GM06990 (cell line): ENCODE results near the gene VAV2.

Source experiments
- DNase-seq: peaks from one replicate; pipeline ENCODE4 v3.0.0-alpha.2; 2011; ENCODE audit not compliant: insufficient read length; ENCODE audit errors: extremely low read depth
- H3K27me3 ChIP-seq: replicated peaks from 2 replicates; pipeline ENCODE4 v1.6.0; 2011; ENCODE audit warnings: low read length; ENCODE audit not compliant: control insufficient read depth, insufficient read depth
- H3K36me3 ChIP-seq: 2 replicates; pipeline ENCODE4 v1.5.1; 2011; ENCODE audit warnings: low read length; ENCODE audit not compliant: control insufficient read depth, insufficient read depth
- H3K4me3 ChIP-seq: replicated peaks from 2 replicates; pipeline ENCODE4 v1.5.1; 2011; ENCODE audit warnings: low read depth, mild to moderate bottlenecking, control low read depth, low read length
- TF ChIP-seq, protein P1 (sequence below): IDR thresholded peaks from 2 replicates; pipeline ENCODE4 v1.5.1; 2011; ENCODE audit warnings: low read length, control low read depth, mild to moderate bottlenecking, inconsistent platforms; ENCODE audit not compliant: insufficient read depth, poor library complexity, severe bottlenecking

The VAV2 gene

DNA sequence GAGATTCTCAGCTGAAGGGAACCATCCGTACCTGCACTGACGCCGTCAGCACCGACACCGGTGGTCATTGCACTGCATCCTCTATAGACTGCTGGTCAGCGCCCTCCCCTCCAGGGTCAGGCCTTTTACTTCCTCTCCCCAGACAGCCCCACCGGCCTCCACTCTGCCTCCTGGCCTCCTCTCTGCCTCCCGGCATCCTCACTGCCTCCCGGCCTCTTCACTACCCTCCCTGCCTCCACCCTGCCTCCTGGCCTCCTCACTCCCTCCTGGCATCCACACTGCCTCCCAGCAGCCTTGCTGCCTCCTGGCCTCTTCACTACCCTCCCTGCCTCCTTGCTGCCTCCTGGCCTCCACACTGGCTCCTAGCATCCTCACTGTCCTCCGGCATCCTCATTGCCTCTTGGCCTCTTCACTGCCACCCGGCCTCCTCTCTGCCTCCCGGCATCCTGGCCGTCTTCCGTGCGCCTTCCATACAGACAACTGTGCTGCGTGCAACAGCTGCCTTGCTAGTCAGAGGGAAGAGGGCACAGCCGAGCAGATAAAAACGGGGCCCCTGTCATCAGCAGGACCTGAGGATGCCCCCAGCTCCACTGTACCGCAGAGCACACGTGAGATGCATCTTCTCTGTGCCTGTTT is 62.0 kb downstream of the VAV2 start:
- DNase-seq = no peak
- Histone ChIP-seq H3K4me3 (no peak overlapping the region), H3K27me3 (no peaks in the 10 kb centered on the region), H3K36me3 (peaks cover 9% of the 10 kb centered on the region)
- TF ChIP-seq, protein P1, sequence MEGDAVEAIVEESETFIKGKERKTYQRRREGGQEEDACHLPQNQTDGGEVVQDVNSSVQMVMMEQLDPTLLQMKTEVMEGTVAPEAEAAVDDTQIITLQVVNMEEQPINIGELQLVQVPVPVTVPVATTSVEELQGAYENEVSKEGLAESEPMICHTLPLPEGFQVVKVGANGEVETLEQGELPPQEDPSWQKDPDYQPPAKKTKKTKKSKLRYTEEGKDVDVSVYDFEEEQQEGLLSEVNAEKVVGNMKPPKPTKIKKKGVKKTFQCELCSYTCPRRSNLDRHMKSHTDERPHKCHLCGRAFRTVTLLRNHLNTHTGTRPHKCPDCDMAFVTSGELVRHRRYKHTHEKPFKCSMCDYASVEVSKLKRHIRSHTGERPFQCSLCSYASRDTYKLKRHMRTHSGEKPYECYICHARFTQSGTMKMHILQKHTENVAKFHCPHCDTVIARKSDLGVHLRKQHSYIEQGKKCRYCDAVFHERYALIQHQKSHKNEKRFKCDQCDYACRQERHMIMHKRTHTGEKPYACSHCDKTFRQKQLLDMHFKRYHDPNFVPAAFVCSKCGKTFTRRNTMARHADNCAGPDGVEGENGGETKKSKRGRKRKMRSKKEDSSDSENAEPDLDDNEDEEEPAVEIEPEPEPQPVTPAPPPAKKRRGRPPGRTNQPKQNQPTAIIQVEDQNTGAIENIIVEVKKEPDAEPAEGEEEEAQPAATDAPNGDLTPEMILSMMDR = no peak

DNA sequence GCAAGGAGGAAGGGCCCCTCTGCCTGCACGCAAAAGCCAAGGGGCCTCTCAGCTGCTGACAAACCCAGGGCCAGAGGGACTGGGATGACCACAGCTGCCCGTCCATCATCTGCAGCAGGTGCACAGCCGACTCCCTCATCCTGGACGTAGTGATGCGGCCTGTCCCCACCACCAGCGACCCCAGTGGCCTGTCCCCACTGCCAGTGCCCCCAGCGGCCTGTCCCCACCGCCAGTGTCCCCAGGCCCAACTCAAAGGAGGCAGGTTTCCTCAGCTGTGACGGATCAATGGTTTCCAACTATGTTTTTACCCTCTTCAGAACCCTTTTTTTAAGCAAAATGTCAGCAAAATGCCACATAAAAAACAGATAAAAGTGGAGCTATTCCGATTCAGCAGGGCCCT is 62.5 kb downstream of the VAV2 start:
- peaks cover 9% of the 10 kb centered on the region for H3K36me3 ChIP-seq
- H3K27me3 ChIP-seq = no peaks in the 10 kb centered on the region
- DNase-seq = no peak
- no peak overlapping the region for H3K4me3 ChIP-seq
- TF ChIP-seq, protein P1 = no peak

DNA sequence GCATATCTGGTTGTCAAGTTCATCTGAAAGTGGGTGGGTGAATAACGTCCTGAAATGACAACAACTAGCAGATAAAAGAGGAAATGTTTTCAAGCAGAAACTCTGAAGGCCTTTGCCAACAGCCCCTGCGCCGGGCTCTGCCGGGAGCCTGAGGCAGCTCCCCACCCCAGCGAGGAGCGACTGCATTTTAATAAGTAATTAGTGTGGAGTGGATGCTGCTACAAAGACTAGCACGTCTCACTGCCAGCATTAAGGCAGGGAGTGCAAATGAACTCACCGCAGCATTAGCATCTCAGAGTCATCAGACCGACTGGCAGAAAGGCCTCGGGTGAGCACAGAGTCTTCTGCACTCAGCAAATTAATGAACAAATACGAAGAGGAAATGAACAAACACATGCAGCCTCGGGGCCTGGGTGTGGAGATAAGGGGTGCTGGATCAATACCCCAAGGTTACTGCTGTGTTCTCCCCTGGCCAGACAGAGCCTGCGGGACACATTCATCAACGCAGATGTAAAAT is 63.8 kb downstream of the VAV2 start:
- Histone ChIP-seq H3K4me3 (no peak overlapping the region), H3K36me3 (peaks cover 7% of the 10 kb centered on the region), H3K27me3 (no peaks in the 10 kb centered on the region)
- no peak for DNase-seq
- TF ChIP-seq, protein P1 = no peak

DNA sequence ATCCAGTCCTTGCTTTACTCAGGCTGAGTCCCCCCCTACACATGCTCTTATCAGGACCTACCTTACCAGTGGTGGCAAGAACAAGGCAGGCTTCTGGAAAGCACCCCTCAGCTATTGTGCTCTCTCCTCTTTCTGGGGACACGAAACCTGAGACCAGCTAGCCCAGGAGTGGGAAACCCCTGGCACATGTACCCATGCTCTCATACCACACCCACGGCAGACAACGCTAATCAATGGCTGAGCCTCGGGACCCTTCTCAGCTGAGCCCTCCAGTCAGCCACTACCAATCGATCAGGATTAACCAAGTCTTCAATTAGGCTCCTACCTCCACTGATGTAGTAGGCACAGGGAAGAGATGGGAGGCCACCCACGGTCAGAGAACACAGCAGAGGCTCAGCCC is 65.1 kb downstream of the VAV2 start:
- TF ChIP-seq, protein P1 = no peak
- H3K36me3 ChIP-seq = peaks cover 9% of the 10 kb centered on the region
- peak overlapping the region; percentile 62 for H3K4me3 ChIP-seq
- DNase-seq = peak; percentile 33
- no peaks in the 10 kb centered on the region for H3K27me3 ChIP-seq

DNA sequence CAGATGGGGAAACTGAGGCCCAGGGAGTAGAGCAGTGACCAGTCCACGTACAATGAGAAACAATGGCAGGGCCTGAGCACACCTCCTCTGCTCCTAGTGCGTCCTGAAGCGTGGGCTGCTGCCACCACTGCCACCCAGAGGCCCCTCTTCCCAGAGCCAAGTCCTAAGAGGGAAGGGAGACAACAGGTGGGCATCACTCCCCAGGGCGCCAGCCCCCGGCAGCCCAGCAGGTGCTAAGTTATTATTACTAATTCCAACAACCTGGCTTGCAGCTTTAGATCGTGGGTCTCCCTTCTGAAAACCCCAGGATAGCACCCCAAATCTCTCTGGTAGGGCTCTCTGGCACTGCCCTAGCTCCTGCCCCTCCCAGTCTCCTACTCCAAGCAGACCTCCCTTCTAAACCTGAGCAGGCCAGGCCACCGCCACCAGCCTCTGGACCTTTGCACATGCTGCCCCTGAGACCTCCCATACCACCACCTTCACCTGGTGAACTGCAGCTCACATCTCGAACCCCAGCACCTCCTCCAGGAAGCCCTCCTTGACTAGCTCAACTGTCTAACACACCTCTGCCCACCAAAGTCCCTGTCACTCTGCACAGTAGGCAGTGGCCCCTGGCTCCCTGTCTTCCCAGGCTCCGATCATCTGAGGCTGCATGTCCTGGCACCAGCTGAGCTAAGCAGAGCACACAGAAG is 65.8 kb downstream of the VAV2 start:
- H3K36me3 ChIP-seq = peaks cover 9% of the 10 kb centered on the region
- TF ChIP-seq, protein P1 = no peak
- no peaks in the 10 kb centered on the region for H3K27me3 ChIP-seq
- DNase-seq = no peak
- H3K4me3 ChIP-seq = peak overlapping the region; percentile 62
